Peyer's patch (tissue), 4 donors: Measurements from ENCODE around the gene CYSRT1.

ENCODE experiments used
- POLR2A ChIP-seq, 2 donors: fragments of 450-650 bp; IDR thresholded peaks; one replicate each; pipeline ENCODE4 v1.5.1; 2017; ENCODE audit warnings: antibody characterized with exemption in 2 of 2, mild to moderate bottlenecking in 2 of 2, moderate library complexity in 2 of 2
- TF ChIP-seq, protein P1 (sequence below), 6 experiments: fragments of 450-650 bp in 4 of 6; fragments of 200-600 bp in 2 of 6; sonication (generic) in 1 of 6; IDR thresholded peaks; one replicate each; pipeline ENCODE4 v1.5.1; 2017 to 2019; ENCODE audit warnings: antibody characterized with exemption in 6 of 6, mild to moderate bottlenecking in 3 of 6, moderate library complexity in 1 of 6

DNA sequence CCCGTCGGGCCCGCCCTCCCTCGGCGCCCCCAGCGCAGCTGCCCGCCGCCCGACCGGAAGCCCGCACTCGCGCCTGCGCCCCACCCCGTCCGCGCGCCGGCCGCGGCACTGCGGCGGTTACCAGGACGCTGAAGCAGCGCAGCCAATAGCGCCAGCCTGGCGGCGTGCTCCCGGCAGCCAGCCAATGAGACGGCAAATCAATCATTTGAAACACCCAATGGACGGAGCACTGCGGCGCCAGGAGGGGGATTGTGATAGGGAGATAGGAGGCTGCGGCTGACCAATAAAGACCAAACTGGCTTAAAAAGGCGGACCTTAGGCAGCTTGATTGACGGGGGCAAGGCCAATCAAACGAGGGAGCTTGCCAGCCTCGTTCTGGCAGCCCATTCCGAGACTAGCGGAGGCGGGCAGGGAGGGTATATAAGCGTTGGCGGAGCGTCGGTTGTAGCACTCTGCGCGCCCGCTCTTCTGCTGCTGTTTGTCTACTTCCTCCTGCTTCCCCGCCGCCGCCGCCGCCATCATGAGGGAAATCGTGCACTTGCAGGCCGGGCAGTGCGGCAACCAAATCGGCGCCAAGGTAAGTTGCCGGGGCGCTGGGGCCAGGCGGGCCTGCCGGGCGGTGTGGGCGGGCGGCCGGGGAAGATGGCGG lies 16.0 kb downstream of the CYSRT1 start, which contains the start of gene TUBB4B:
- TF ChIP-seq, protein P1, sequence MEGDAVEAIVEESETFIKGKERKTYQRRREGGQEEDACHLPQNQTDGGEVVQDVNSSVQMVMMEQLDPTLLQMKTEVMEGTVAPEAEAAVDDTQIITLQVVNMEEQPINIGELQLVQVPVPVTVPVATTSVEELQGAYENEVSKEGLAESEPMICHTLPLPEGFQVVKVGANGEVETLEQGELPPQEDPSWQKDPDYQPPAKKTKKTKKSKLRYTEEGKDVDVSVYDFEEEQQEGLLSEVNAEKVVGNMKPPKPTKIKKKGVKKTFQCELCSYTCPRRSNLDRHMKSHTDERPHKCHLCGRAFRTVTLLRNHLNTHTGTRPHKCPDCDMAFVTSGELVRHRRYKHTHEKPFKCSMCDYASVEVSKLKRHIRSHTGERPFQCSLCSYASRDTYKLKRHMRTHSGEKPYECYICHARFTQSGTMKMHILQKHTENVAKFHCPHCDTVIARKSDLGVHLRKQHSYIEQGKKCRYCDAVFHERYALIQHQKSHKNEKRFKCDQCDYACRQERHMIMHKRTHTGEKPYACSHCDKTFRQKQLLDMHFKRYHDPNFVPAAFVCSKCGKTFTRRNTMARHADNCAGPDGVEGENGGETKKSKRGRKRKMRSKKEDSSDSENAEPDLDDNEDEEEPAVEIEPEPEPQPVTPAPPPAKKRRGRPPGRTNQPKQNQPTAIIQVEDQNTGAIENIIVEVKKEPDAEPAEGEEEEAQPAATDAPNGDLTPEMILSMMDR (IDR thresholded peaks at IDR 0.05): peak in 3 of 6 experiments; percentile 8 to 20 (median 15)
- peak; percentile 100 for TF ChIP-seq POLR2A (IDR thresholded peaks at IDR 0.05)
